ENCODE results near the gene CKAP2L. TPM values are rescaled to one million over a fixed set of nuclear protein-coding genes. Genes with fewer than 3 reads are reported as not detected.

Gene CKAP2L
- total RNA-seq, 1 experiment from 2014 or later: 23.3 TPM

DNA sequence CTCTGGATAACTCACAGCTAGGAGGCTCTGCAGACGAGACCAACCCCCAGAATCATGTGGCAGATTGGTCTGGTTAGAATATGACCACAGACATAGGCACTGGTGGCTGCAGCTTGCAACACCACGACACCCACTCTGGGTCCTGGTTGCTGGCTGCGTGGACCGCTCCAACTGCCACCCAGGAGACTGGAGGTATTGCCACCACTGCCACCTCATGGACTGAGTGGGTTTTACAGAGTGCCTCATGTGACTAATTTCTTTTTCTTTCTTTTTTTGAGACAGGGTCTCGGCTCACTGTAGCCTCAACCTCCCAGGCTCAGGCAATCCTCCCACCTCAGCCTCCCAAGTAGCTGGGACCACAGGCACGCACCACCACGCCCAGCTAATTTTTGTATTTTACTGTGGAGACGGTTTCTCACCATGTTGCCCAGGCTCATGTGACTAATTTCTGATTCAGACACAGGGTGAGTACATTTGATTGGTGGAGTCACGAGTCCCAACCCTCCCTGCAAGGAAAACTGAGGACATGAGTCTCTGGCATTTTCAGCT, 73.5 kb downstream of the CKAP2L start:
- Histone ChIP-seq H3K4ac (ENCODE audit: low read depth, low read length) (no peak overlapping the region), H3K56ac (ENCODE audit: insufficient read length, low read depth, low read length) (no peak overlapping the region), H4K20me1 (ENCODE audit: control insufficient read depth, insufficient read depth, insufficient read length) (no peaks in the 10 kb centered on the region)

More for the DNA sequence above, 73.5 kb downstream of the CKAP2L start:
- Histone ChIP-seq H4K8ac (replicated peaks; ENCODE audit: insufficient read length, low read depth, low read length) (no peak overlapping the region), H3K4me1 (ENCODE audit: insufficient read depth, low read length) (peaks cover 2% of the 10 kb centered on the region; the same call in 1 of the 2 replicates), H3K79me1 (ENCODE audit: insufficient read depth, low read depth, low read length, poor library complexity, severe bottlenecking) (no peaks in the 10 kb centered on the region), H3T11ph (ENCODE audit: low read length) (no peak overlapping the region), H3K23me2 (ENCODE audit: insufficient read length, low read depth, low read length, poor library complexity, severe bottlenecking) (no peaks in the 10 kb centered on the region), H2AK5ac (ENCODE audit: insufficient read length, low read length) (no peak overlapping the region), H2BK12ac (ENCODE audit: insufficient read length, low read depth, low read length) (no peak overlapping the region), H3K9ac (ENCODE audit: extremely low read depth, insufficient read length, low read length) (no peak overlapping the region), H4K91ac (ENCODE audit: insufficient read length, low read depth, low read length) (no peak overlapping the region), H2AFZ (ENCODE audit: low read length) (no peak overlapping the region), H3K18ac (ENCODE audit: insufficient read length, low read depth, low read length) (no peak overlapping the region), H3K27me3 (ENCODE audit: insufficient read depth, low read length) (no peaks in the 10 kb centered on the region), H2BK20ac (ENCODE audit: low read depth, low read length, poor library complexity, severe bottlenecking) (no peak overlapping the region), H3K9me3 (ENCODE audit: control insufficient read depth, low read depth, low read length) (no peaks in the 10 kb centered on the region), H3K14ac (ENCODE audit: insufficient read depth, low read length) (no peak overlapping the region; the same call in 1 of the 2 replicates), H3K79me2 (ENCODE audit: insufficient read depth, low read length) (no peaks in the 10 kb centered on the region), H3K27ac (ENCODE audit: insufficient read length, low read depth, low read length) (no peak overlapping the region), H2BK120ac (ENCODE audit: low read depth, low read length, poor library complexity, severe bottlenecking) (no peak overlapping the region), H4K5ac (ENCODE audit: insufficient read length, low read depth, low read length) (no peak overlapping the region), H3K23ac (ENCODE audit: insufficient read length, low read depth, low read length) (no peak overlapping the region), H3K4me2 (ENCODE audit: insufficient read depth, insufficient read length, low read length) (no peak overlapping the region), H2BK15ac (ENCODE audit: low read depth, low read length) (no peak overlapping the region), H2BK5ac (ENCODE audit: insufficient read length, low read length) (no peak overlapping the region)
- no CpG with 5 or more reads among the region's 9 CpGs for WGBS (ENCODE audit: extremely low coverage, insufficient read length, low lambda C conversion rate)
- TF ChIP-seq, protein P1, sequence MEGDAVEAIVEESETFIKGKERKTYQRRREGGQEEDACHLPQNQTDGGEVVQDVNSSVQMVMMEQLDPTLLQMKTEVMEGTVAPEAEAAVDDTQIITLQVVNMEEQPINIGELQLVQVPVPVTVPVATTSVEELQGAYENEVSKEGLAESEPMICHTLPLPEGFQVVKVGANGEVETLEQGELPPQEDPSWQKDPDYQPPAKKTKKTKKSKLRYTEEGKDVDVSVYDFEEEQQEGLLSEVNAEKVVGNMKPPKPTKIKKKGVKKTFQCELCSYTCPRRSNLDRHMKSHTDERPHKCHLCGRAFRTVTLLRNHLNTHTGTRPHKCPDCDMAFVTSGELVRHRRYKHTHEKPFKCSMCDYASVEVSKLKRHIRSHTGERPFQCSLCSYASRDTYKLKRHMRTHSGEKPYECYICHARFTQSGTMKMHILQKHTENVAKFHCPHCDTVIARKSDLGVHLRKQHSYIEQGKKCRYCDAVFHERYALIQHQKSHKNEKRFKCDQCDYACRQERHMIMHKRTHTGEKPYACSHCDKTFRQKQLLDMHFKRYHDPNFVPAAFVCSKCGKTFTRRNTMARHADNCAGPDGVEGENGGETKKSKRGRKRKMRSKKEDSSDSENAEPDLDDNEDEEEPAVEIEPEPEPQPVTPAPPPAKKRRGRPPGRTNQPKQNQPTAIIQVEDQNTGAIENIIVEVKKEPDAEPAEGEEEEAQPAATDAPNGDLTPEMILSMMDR (conservative IDR thresholded peaks at IDR 0.05): peak; percentile 65
- no peaks in the 10 kb centered on the region for H3K9me3 Mint-ChIP-seq
- H3K36me3 Mint-ChIP-seq (ENCODE audit: insufficient read depth in 1 of 3, low read depth in 3 of 3): no peaks in the 10 kb centered on the region
- H3K27ac Mint-ChIP-seq: no peak overlapping the region
- DNase-seq: peak; percentile 52
- H3K4me3 Mint-ChIP-seq: no peak overlapping the region
- peaks cover 8% of the 10 kb centered on the region in 2 experiments for H3K4me1 Mint-ChIP-seq
- H3K27me3 Mint-ChIP-seq (ENCODE audit: low read depth): no peaks in the 10 kb centered on the region; the same call in 1 of the 2 replicates
